DOHH2 (cell line): ENCODE measurements around the gene SMIM9.

ENCODE experiments used
- H3F3A ChIP-seq: fragments of 200-600 bp; sonication (generic), shearing (Covaris generic); 2 replicates; pipeline ENCODE4 v1.6.0; 2016; ENCODE audit warnings: antibody characterized with exemption, mild to moderate bottlenecking; ENCODE audit not compliant: control insufficient read depth, insufficient read depth
- H3K27ac ChIP-seq: fragments of 200-600 bp; sonication (generic); 2 replicates; pipeline ENCODE4 v1.5.1; 2014; ENCODE audit warnings: low read depth, mild to moderate bottlenecking, low read length, moderate library complexity
- H3K27me3 ChIP-seq: fragments of 200-600 bp; sonication (generic); 2 replicates; pipeline ENCODE4 v1.6.1; 2014; ENCODE audit warnings: mild to moderate bottlenecking, low read length, mixed read lengths; ENCODE audit not compliant: control insufficient read depth
- H3K36me3 ChIP-seq: fragments of 200-600 bp; sonication (generic); 2 replicates; pipeline ENCODE4 v1.6.1; 2014; ENCODE audit warnings: mild to moderate bottlenecking, low read length, moderate library complexity, mixed read lengths; ENCODE audit not compliant: control insufficient read depth
- H3K4me1 ChIP-seq: fragments of 200-600 bp; sonication (generic); 2 replicates; pipeline ENCODE4 v1.6.1; 2014; ENCODE audit warnings: mild to moderate bottlenecking, low read length, mixed read lengths; ENCODE audit not compliant: control insufficient read depth
- H3K4me2 ChIP-seq: fragments of 200-600 bp; sonication (generic); 2 replicates; pipeline ENCODE4 v1.6.0; 2014; ENCODE audit warnings: mild to moderate bottlenecking, low read length, moderate library complexity
- H3K4me3 ChIP-seq: fragments of 200-600 bp; sonication (generic); 2 replicates; pipeline ENCODE4 v1.5.1; 2014; ENCODE audit warnings: mild to moderate bottlenecking, low read length, mixed read lengths
- H3K79me2 ChIP-seq: fragments of 200-600 bp; sonication (generic); 2 replicates; pipeline ENCODE4 v1.6.1; 2014; ENCODE audit warnings: mild to moderate bottlenecking, low read length, mixed read lengths; ENCODE audit not compliant: control insufficient read depth
- H3K9me2 ChIP-seq: fragments of 200-600 bp; sonication (generic); replicated peaks from 2 replicates; pipeline ENCODE4 v1.6.1; 2014; ENCODE audit warnings: mild to moderate bottlenecking, low read length, mixed read lengths; ENCODE audit not compliant: control insufficient read depth
- H3K9me3 ChIP-seq: fragments of 200-600 bp; sonication (generic); 2 replicates; pipeline ENCODE4 v1.6.1; 2014; ENCODE audit warnings: antibody characterized with exemption, low read length, mixed read lengths; ENCODE audit not compliant: control insufficient read depth, insufficient read depth
- H4K20me1 ChIP-seq: fragments of 200-600 bp; sonication (generic); 2 replicates; pipeline ENCODE4 v1.6.0; 2014; ENCODE audit warnings: low read depth, mild to moderate bottlenecking, antibody characterized with exemption, low read length, moderate library complexity; ENCODE audit not compliant: control insufficient read depth, insufficient read depth
- EZH2phosphoT487 ChIP-seq: fragments of 200-600 bp; sonication (generic); IDR thresholded peaks from 2 replicates; pipeline ENCODE4 v1.6.1; 2017; ENCODE audit warnings: borderline replicate concordance, mild to moderate bottlenecking, antibody characterized with exemption, low read length, moderate library complexity, mixed read lengths
- TF ChIP-seq, protein P1 (sequence below): fragments of 200-600 bp; sonication (generic); IDR thresholded peaks from one replicate; pipeline ENCODE4 v1.5.1; 2014; ENCODE audit warnings: antibody characterized with exemption, mild to moderate bottlenecking, low read depth, low read length; ENCODE audit not compliant: poor library complexity, severe bottlenecking

Gene SMIM9

DNA sequence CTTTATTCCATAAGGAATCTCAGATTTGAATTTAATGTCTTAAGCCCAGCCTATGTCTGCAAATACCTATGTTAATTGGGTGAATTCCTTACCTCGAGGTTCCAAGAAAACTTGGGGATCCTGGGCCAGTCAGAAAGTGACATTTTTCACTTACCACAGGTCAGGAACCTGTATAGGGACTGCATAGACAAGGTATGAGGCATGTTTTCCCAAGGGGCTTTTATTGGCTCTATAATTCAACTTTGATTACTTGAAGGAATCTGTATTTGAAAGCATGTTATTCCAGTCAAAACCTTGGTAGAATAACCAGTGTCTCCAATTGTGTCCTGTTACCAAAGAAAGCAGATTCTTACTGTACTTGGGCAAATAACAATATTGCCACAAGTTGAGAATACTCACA, 20.7 kb downstream of the SMIM9 start:
- H3K27me3 ChIP-seq = no peaks in the 10 kb centered on the region
- H3K9me3 ChIP-seq = no peaks in the 10 kb centered on the region
- no peak overlapping the region for H3K27ac ChIP-seq
- no peak for TF ChIP-seq EZH2phosphoT487
- TF ChIP-seq, protein P1, sequence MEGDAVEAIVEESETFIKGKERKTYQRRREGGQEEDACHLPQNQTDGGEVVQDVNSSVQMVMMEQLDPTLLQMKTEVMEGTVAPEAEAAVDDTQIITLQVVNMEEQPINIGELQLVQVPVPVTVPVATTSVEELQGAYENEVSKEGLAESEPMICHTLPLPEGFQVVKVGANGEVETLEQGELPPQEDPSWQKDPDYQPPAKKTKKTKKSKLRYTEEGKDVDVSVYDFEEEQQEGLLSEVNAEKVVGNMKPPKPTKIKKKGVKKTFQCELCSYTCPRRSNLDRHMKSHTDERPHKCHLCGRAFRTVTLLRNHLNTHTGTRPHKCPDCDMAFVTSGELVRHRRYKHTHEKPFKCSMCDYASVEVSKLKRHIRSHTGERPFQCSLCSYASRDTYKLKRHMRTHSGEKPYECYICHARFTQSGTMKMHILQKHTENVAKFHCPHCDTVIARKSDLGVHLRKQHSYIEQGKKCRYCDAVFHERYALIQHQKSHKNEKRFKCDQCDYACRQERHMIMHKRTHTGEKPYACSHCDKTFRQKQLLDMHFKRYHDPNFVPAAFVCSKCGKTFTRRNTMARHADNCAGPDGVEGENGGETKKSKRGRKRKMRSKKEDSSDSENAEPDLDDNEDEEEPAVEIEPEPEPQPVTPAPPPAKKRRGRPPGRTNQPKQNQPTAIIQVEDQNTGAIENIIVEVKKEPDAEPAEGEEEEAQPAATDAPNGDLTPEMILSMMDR = no peak
- H3K9me2 ChIP-seq = no peaks in the 10 kb centered on the region
- peaks cover 2% of the 10 kb centered on the region for H3K4me1 ChIP-seq
- no peaks in the 10 kb centered on the region for H3K79me2 ChIP-seq
- no peak overlapping the region for H3K4me3 ChIP-seq
- H3K36me3 ChIP-seq = no peaks in the 10 kb centered on the region
- no peaks in the 10 kb centered on the region for H3F3A ChIP-seq
- no peaks in the 10 kb centered on the region for H4K20me1 ChIP-seq
- H3K4me2 ChIP-seq = no peak overlapping the region

DNA sequence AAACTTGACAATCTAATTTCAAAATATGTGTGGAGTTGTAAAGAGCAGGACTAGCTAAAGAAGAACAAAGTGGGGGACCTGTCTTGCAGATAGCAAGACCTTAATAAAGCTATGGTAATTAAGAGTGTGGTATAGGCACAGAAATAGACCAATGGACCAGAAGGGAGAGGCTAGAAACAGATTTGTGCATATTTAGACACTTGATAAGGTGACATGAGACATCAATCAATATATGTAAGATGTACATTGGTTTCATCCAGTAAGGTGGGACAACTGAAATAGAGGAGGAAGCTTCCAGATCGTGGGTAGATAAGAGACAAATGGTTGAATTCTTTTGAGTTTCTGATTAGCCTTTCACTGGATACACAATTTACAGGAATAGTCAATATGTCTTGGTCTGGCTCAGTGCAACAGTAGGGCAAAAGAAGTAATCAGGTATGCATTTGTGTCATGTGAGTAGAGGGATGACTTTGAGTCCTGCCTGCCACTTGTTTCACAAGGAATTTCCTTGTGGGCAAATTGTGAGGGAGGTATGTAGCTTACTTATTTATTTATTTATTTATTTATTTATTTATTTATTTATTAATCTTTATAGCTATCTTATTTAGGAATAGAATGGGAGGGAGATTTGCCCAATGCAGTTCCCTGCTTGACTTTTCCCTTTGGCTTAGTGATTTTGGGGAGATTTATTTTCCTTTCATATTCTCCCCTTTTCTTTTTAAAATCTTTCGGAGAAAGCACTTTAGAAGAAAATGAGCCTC, 21.9 kb downstream of the SMIM9 start:
- Histone ChIP-seq H3K9me3 (no peaks in the 10 kb centered on the region), H3K4me2 (no peak overlapping the region), H3F3A (no peaks in the 10 kb centered on the region), H3K27ac (no peak overlapping the region), H3K9me2 (no peaks in the 10 kb centered on the region), H3K36me3 (no peaks in the 10 kb centered on the region), H3K4me3 (no peak overlapping the region), H3K79me2 (no peaks in the 10 kb centered on the region), H4K20me1 (no peaks in the 10 kb centered on the region), H3K4me1 (no peaks in the 10 kb centered on the region), H3K27me3 (no peaks in the 10 kb centered on the region)
- no peak for TF ChIP-seq EZH2phosphoT487
- TF ChIP-seq, protein P1 = no peak

DNA sequence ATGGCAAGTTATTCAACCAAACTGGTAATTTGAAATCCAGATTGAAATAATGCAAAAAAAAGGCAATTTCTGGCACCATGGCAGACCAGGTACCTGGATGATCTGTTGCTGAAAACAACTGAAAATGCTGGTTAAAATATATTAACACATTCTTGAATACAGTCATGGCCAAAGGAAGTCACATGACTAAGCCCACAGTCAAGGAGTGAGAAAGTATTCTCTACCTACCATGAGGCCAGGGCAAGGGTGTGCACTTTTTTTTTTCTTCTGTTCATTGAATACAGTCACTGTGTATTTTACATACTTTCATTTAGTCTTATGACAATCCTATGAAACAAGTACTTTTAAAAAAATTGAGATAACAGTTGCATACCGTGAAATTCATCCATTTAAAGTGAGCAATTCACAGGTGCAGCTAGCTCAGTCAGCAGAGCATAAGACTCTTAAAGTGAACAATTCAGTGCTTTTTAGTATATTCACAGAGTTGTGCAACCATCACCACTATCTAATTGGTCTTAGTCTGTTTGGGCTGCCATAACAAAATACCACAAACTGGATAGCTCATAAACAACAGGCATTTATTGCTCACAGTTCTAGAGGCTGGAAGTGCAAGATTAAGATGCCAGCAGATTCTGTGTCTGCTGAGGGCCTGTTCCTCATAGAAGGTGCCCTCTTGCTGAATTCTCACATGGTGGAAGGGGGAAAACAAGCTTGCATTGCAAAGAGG, 24.4 kb downstream of the SMIM9 start:
- Histone ChIP-seq H4K20me1 (no peaks in the 10 kb centered on the region), H3K4me2 (no peak overlapping the region), H3K27me3 (no peaks in the 10 kb centered on the region), H3K79me2 (no peaks in the 10 kb centered on the region), H3K4me1 (peaks cover 5% of the 10 kb centered on the region; the same call in 1 of the 2 replicates), H3K4me3 (no peak overlapping the region), H3K36me3 (no peaks in the 10 kb centered on the region), H3K9me2 (no peaks in the 10 kb centered on the region), H3K27ac (no peak overlapping the region), H3K9me3 (no peaks in the 10 kb centered on the region), H3F3A (no peaks in the 10 kb centered on the region)
- TF ChIP-seq, protein P1 = no peak
